GM19467 (cell line): Measurements from ENCODE around the gene LRTM2.

Experiments
- ATAC-seq: cut with Tn5 transposase; IDR thresholded peaks from one replicate; pipeline ENCODE4 v1.9.1; 2021; ENCODE audit warnings: mild to moderate bottlenecking, moderate library complexity; ENCODE audit not compliant: unreplicated experiment

LRTM2 gene

DNA sequence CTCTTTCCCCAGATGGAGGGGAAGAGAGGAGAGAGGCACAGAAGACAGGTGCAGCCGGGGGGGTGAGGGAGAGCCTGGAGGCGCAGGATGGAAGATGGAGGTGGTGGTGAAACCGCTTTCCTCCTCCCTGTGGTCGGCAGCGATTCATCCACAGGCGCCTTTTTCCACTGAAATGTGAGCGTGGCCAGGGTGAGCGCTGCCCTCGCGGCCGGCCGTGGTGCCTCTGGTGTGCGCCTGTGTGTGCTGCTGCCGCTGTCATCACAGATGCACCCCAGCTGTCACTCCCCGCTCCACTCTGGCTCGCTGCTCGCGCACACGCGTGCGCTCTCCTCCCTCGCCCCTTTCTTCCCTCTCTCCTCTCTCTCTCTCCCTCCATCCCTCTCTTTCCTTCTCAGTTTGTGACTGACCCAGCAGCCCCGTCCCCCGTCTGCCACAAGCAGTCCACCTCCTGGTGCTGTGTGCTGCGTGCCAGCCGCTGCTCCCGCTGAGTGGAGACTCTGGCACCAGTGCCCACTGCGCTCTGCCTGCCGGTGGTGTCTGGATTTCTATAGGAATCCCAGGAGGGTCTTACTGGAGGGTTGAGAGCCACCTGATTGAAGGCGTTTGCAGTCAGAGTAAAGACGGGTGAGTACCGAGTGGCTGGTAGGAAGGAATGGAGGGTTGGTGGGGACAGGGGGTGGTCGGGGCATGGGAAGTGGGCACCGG is at the start of gene LRTM2:
LRTM2 (plus strand) TSS at position 375 of the 705 bp plus-strand sequence. CDS start 7,584 bp downstream, outside the sequence.
- no peak for ATAC-seq

DNA sequence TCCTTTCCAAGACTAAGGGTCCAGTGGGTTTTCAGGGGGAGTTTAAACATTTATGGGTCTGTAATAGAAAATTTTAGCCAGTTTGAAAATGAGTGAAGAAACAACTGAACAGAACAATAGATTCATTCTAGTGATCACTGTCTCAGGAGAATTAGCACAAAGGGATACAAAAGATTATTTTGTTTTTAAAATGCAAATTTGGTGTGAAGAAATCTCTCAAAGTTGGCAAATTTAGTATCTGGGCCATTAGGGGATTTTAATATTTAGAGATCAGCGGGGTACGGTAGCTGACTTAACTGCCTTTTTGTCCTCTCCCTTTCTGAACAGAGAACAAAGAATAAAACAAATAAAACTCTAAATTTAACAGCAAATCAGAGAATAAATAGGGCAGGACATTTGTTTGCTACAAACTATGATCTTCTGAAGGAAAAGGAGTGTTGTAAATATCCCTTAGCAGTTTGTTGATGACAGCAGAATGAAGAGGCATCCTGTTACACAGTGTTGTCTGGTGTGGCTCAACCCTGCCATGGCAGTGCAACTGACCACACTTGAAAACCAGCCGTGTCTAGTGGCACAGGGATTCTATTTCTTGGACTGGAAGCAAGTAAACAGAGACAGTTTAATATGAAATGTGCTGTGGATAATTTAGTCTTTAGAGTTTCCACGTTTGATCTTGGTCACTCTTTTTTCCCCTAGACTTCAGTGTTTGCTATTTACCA is 46.3 kb upstream of the LRTM2 start:
- no peak for ATAC-seq

DNA sequence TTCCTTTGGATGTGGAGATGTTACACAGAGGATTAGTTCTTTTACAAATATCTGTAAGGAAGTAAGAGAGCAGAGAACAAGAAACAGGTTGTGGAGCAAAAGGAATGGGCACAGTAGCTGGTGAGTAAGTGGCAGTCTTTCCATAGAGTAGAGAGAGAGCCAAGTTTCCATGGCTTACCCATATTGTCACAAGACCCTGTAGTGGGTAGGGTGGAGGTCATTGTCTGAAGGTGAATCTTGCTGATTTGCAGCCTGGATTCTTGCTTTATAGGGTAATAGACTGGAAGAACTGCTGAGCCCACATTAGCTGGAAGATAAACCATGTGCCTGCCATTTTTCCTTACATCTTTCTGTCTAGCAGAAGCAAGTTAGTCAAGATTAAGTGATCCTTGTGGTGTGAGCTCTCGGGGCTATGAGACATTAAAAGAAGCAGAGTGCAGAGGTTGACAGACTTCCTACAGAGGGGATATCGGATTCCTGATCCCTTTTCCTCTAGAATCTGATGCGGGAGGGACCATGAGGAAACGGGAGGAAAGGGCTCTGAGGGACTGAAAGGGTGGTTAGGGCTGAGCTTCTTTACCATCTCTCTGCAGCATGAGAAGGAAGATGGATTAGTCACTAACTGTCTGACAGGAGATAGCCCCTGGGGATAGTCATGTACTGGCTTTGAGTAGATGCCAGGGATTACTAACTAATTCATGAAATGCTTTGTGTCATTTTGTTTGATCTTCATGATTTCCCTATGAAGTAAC is 44.0 kb upstream of the LRTM2 start:
- ATAC-seq = no peak

DNA sequence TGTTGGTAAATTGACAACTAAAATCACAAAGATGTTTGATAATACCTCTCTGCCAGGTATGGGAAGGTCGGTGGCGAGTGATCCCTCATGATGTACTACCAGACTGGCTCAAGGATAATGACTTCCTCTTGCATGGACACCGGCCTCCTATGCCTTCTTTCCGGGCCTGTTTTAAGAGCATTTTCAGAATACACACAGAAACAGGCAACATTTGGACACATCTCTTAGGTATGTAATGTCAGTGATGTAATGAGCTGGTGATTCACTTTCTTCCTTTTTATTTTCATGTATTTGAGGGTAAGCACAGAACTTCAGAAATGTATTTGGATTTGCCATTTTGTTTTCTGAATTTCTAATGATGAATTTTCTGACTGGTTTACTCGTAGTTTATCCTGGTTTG is 42.6 kb upstream of the LRTM2 start:
- ATAC-seq = no peak

DNA sequence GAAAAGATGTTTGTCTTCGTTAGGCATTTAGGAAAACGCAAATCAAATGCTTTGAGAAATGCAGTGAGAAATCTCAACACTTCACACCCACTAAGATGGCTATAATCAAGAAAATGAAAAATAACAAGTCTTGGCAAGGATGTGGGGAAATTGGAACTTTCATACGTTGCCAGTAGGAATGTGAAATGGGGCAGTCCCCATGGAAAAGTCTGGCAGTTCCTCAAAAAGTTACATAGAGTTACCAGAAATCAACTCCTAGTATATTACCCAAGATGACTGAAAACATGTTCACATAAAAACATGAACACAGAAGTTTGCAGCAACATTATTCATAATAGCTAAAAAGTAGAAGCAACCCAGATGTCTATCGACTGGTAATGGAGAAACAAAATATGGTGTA is 41.5 kb upstream of the LRTM2 start:
- no peak for ATAC-seq

DNA sequence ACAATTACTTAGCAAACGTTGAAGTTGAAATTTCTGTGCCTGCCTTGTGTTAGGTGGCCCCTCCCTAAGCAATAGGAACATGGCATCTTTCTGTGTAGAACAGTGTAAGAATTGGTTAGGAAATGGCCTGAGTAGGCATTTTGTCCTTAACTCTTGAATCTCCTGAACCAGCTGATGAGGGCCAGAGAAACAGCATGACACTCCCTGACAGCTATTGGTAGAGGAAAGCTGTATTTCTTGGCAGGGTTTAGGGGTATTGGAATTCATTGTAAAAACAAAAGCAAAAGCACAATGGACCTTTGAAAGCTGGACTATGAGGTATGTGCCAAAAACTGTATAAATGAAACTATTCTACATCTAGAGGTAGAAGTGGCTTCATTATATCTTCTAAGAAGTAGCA is 40.6 kb upstream of the LRTM2 start:
- no peak for ATAC-seq

DNA sequence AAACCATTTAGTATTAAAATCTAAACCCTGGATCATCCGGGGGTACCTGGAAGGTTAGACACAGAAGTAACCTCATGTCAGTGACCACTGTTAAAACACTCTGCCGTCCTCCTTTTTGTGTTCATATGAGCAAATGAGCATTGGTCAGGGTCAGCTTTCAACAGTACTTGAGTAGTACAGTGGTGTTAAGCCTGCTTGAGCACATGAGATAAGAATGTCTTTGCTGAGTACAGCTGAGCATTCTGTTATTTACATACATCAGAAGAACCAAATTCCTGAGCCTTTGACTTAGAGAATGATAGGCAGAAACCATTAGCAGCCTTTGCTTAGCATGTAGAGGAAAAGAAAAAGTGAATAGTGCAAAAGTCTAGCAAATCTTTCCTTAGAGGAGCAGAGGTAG is 38.6 kb upstream of the LRTM2 start:
- ATAC-seq = no peak

DNA sequence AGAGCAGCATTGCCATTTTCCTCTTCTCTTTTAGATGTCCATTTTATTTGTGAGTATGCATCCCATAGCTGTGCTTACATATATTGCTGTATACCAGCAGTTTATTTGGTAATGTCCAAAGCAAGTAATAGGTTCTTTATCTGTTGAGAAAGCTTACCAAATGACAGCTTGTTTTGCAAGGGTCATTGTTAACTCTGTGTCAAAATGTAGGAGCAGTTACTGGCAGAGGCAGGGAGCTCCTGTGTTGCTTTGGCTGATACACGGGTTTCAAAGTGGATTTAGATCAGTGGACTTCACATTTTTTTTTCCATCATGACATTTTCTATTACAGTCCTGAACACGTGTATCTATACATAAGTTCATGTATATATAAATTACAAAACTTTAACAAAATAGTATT is 38.1 kb upstream of the LRTM2 start:
- ATAC-seq = no peak

DNA sequence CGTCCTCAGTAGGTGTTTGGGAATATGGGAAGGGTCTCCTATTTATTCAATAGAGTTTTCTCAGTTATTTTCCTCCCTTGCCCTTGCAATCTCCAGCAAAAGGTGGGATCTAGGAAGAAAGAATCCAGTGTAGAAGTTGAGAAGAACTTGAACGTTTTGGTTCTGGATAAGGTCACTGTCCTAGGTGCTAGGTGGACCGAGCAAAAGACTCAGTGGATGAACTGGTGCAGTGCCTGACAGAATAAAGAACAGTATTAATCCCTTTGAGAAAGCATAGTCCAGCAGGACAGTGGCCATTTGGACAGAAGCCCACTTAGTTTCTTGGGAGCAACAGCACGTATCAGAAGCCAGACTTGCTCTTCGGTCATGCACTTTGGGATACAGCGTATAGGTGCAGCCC is 32.7 kb upstream of the LRTM2 start:
- ATAC-seq = no peak

DNA sequence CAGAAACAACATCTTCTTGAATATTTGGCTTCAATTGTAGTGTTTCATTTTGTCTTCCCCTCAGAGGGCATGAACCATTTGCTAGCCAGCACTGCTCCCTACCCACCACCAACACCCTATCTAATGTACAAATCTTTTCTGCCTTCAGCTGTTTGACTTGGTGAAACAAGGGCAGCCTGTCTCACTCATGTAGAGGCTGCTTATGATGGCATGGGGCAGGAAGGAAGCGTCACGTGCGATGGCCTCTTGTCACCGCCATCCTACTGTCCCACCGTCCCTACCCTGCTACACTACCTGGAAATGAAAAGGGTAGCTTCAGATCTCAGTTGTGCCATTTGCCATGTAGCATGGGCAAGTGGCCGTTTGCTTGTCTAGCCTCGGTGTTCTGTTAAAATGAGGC is 29.9 kb upstream of the LRTM2 start:
- ATAC-seq = no peak

DNA sequence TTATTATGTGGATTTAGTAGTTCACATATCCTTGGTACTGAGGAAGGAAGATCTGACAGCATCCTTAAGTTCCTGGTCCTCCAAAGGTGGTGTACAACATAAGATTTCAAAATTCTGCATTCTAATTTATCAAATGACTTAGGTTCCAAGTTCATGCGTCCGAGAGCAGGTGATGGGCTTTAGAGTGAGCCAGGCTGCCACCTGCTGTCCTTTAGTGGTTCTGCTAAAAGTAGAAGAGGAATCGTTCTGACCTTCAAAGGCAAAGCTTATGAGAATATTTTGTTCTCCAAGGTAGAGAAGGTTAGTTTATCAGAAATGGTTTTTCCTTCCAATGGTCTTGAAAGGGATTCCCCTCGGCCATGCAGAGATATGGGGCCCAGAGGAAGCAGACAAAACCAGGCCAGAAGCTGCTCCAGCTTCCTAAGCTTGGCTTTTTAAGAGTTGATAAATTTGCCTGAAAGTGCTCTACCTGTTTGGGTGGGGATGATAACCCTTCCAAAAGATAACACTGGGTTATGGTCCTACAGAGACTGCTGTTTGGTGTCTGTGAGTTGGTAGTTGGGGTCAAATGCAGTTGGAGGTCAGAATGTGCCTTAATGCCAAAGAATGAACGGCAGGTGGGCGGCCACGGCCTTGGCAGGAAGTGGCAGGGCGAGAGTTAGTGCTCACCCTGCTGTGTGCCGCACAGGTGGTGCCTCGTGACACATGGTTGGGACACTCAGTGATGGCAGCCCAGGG is 29.1 kb upstream of the LRTM2 start:
- ATAC-seq = no peak

DNA sequence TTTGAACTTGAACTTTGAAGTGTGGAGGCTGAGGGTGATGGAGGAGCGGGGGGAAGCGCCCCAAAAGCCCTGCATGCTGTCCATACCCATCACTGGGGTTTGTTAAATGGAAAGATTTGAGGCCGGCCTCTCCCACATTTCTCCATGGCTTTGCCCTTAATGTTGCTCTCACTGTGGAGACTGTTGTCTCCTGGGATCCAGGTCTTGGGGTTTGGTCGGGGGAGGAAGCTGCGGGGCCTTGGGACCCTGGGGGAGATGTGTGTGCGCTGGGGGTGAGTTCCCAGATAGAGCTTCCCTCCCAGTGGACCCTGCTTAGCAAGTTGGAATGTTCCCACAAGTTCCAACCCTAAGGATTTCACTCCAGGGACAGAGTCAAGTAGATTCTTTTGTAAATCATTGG is 28.0 kb upstream of the LRTM2 start:
- ATAC-seq = no peak

DNA sequence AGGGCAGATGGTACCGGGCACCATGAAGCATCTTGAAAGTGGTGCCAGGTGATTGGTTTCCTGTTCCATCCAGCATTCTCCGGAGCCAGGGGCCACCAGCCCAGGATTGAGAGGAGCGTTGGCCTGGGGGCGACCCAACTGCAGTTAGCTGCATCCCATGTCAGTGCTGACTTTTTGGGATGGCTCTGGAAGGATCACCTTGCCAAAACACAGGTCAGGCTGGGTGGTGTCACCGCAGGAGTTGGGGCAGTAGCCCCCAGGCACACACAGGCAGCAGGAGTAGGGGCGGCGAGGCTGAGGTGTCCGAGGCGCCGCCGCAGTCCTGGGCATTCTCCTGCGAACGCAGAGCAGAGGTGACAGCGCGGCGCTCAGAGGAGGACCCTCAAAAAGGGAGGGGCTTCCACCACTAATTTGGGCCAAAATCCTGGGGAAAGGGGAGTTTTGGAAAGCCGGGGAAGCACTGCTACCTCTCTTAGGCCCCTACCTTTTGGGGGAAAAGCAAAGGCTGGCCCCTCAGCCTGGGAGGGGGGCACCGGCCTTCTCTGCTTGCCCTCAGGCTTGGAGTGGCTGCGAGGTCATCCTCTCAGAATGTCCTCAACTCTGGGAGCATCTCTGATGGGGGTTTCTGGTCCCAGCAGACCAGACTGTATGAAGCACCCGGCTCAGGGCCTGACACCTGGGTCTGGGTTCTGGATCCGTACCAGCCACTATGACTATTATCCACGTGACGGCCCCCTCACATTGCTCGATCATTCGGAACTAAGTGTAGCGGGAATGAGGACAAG is 26.7 kb upstream of the LRTM2 start:
- no peak for ATAC-seq

DNA sequence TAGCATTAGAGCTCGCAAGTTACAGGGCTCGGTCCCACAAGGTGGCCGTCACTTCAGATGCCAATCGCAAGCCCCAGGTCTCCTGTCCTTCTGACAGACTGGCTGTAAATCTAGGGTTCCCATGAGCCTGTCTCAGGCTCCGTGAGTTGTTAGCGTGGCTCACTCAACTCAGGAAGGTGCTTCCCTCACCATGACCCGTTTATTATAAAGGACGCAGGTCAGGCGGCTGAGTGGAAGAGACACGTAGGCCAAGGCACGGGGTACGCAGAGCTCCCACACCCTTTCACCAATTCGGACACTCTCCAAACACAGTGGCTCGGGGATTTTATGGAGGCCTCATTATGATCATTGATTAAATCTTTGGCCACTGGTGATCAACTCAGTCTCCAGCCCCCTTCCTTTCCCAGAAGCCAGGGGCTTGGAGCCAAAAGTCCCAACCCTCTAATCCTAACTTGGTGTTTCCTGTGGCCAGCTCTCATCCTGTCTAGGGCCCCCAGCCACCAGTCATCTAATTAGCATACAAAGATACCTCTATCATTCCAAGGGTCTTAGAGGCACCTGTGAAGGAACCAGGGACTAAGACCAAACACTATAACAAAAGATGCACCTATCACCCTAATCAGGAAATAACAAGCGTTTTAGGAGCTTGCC is 25.8 kb upstream of the LRTM2 start:
- ATAC-seq = no peak

DNA sequence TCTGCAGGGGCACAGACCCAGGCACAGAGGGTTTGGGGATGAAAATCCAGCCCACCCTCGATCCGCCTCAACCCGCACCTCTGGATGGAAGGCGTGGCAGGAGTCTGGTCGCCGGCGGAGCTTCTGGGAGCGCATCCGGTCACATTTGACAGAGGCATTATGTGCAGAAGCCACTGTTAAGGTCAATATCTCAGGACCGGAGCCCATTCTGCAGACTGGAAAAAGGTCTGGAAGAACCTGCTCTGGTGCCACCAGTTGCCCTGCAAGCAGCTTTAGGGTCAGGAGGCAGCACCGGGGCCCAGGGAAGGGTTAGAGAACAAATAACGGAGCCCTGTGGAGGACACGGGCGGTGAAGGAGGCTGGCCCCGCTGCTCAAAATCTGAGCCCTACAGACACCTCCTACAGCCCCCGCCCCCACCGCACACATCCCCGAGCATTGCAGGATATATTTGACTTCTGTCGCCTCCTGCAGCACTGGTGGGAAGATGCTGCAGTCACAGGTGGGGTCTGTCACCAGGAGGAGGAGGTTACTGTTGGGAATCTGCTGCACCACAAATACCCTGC is 25.1 kb upstream of the LRTM2 start:
- no peak for ATAC-seq

DNA sequence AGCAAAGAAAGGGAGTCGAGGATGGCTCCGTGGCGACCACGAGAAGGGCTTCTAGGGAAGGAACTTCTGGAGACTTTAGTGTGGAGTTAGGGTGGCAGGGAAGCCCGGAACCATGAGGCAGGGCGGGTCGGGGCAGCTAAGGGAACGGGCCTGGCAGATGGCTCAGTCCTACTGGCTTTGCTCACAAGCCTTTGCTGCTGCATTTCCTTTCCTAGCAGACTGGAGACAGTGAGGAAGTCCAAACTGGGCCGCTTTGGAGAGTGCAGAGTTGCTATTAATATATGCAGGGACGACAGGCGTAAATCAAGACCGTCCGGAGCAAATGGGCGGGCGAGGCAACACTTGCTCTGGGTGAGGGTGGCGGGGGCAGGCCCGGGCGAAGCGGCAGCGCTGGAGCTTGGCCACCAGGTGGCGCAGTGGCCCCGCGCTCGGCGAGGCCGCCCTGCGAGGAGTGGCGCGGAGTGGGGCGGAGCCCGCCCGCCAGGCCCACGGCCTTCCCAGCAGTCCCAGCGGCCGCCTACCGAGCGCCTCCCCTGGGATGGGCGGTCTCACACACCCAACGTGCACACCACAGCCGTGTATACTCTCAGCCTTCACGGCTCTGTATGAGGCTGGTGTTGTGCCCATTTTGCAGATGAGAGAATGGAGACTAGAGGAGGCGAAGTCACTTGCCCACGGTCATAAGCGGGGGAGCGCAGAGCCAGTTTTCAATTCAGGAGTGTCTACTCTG is 24.4 kb upstream of the LRTM2 start:
- peak; percentile 84 for ATAC-seq

DNA sequence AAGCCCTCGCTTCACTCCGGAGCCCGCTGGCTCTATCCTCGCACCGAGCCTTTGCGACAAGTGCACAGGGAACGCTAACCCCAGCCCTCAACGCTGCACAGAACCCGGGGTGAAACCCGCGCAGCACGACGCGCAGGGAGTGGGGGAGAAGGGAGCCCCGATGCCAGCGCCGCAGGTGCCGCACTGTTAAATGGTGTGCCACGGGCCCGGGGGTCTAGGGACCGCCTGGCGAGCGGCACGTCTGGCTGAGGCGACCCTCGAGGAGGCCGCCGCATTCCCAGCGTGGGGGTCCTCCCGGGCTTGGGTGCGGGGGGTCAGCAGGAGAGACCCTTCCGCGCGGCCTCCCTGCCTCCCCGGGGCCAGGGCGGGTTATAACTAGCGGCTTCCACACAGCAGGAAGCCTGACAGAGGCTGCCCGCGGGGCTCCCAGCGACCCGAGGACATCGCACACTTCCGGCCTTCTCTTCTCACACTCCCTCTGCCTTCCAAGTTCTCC is 23.8 kb upstream of the LRTM2 start:
- ATAC-seq = peak; percentile 22

DNA sequence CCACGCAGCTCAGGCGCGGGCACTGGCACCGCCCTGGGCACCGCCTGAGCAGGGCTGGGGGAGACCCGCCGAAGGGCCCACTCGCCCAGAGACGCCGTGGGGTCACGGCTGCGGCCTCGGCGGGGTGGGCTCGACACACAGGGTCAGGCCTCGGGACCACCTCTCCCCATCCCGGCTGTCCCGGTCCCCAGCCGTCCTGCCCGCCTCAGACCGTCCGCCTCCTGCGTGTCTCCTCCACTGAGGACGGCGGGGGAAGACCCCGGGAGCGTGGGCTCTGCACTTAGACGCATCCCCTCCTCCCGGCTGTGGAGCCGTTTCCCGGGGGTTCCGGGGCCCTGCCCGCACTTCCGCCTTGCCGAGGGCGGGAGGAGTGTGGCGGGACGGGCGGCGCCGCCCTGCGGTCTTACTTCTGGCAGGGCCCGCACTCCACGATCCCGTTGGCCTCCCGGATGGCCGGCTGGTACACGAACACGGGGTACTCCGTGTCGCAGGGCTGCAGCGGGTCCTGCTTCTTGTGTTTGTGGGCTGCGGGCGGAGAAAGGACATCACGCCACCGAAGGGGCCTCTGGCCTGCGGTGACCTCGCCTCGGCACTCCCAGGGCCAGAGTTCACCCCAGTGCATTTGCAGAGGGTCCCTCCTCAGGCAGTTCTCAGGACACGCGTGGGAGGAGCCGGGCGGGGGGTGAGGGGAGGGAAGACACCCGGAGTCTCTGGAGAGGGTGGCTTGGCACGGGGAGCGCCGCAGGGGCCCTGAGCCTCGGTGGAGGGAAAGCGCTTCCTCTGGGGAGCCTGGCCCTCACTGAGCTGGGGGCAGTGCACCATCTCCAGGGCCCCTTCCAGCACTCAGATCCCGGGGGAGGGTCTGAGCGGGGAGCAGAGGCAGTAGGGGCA is 23.1 kb upstream of the LRTM2 start:
- peak; percentile 13 for ATAC-seq
